Activated CD8-positive, alpha-beta memory T cell treated with anti-CD3 and anti-CD28 coated beads, Interleukin-2, amount 50 U/mL, for 4 hours (primary cell): ENCODE results near the gene OR8B2.
"Not testable (repeated sequence)": the region's sequence is repeated elsewhere in the genome, so short reads cannot be mapped to it uniquely, and the experiment has no call there.

ENCODE experiments used
- DNase-seq: peaks from one replicate; pipeline ENCODE4 v3.0.0-alpha.2; 2020

Gene OR8B2, protein sequence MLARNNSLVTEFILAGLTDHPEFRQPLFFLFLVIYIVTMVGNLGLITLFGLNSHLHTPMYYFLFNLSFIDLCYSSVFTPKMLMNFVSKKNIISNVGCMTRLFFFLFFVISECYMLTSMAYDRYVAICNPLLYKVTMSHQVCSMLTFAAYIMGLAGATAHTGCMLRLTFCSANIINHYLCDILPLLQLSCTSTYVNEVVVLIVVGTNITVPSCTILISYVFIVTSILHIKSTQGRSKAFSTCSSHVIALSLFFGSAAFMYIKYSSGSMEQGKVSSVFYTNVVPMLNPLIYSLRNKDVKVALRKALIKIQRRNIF

DNA sequence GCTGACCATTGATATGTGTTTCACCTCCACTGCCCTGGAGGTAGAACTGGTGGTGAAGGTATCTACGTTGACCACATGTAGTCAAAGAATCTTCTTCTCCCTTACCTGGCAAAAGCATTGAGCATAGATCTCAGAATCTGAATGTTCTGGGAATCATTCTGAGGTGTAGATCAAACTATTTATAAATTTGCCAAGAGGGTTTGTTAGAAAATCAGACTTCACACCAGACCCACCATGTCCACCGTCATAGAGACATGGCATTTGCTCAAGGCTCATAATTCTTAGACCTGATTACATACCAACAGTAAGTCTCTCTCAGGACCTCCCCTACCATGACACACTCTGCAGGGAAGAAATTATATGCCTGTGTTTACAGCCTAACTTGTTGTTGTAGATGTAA is at the start of gene OR8B2:
Gene OR8B2 (minus strand): TSS at position 101 of the 400 bp plus-strand sequence. CDS start 1,156 bp downstream, outside the sequence.
- DNase-seq: no peak

DNA sequence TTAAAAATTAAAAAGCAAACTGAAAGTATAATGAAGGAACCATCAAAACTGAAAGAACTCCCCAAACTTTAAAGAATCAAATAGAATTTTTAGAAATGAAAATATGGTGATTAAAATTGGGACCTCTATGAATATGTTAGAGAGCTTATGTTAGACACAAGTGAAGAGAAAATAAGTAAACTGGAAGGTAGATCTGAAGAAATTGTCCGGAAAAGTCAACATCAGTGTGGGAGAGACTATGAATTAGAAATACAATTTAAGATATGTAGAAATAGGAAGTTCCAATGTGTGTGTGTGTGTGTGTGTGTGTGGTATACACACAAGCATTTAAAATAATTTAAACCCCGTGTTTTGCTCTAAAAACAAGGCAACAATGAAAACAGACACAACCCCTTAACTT is 45.3 kb upstream of the OR8B2 start:
- DNase-seq: no peak

DNA sequence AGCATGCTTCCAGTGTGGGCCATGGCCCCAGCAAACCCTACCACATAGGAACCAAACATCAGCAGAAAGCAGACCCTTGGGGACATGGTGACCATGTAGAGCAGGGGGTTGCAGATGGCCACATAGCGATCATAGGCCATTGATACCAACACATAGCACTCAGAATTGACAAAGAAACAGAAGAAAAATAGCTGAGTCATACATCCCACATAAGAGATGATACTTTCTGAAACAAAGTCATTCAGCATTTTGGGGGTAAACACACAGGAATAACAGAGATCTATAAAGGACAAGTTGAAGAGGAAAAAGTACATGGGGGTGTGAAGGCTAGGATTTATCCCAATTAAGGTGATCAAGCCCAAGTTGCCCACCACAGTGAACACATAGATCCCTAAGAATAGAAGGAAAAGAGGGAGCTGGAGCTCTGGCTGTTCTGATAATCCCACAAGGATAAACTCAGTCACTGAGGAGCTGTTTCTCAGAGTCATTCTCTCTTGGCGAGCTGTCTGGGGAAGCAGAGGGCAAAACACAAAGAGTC is 40.2 kb upstream of the OR8B2 start, which contains the start of gene OR8B4:
Gene OR8B4 (minus strand): TSS at position 488 of the 538 bp plus-strand sequence. CDS start 0 bp downstream, at position 488.
- no peak for DNase-seq

DNA sequence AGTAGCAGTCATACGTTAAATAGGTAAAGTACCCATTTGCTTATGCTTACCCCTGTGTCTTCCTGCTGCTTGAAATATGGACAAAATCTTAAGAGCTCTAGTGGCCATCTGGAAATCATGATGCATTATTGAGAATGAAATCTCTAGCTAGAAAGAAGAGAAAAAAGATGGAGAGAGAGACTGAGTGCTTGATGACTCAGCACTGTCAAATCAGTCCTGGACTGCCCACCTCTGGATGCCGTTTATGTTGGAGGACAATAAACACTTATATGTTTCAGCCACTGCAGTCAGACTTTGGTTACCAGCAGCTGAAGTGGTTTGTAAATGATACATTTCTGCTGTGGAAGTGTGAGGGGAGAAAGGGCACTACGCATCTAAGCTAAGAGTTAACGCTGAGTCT is 36.7 kb upstream of the OR8B2 start:
- no peak for DNase-seq

DNA sequence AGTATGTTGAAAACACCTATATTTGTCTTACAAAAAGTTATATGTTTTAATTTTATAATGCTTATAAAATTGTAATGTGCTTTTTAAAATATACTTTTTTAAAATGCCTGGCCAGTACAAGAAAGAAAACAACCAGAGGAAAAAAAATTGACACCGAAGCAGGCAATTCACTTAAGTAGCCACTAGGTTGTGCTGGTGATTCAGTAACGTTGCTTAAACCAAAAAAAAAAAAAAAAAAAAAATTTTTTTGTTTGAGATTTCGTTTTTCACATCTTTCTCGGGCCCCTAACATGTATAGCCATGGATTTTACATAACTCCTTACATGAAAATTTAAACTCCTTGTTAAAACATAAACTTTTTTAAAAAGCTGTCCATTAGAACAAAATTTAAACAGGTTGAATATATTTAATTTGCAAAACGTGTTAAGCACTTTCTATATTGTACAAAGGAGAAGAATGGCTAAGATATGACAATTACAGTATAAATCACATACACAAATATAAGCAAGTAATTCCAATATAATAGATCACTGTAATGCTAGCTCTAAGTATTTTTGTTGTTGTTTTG is 31.1 kb upstream of the OR8B2 start:
- DNase-seq: no peak

DNA sequence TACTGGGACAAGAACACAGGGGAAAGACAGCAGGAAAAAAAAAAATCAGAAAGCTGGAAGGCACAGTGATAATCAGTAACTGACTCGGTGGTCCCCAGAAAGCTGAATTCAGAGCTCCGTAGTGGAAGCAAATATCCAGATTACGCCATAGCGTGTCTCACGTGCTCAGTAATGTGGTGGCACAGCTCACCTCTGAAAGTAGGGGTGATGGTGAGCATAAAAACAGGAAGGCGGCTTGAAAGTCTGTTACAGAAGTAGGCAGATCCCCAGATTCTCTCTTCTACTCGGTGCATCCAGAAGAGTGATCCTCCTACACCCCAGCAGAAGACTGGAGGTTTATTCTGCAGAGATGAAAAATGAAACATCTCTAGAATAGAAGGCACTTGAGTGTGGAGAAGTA is 25.6 kb upstream of the OR8B2 start:
- no peak for DNase-seq

DNA sequence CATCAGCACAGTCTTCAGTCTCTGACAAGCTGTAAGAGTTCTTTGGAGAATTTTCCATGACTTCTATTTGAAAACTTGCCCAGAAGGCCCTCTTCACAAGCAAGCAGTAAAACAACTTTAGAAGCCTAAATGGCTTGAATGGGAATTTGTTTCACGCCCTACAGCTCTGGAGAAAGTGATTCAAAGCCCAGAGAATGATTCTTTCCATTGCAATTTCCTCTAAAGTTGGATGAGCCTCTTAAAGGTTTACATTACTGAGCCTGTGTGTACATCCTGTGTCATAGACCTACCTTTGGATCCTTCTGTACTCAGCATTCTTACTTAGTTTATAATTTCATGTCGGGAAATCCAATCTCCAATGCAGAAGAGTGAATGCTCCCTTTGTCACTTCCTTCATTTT is 21.3 kb upstream of the OR8B2 start:
- no peak for DNase-seq

DNA sequence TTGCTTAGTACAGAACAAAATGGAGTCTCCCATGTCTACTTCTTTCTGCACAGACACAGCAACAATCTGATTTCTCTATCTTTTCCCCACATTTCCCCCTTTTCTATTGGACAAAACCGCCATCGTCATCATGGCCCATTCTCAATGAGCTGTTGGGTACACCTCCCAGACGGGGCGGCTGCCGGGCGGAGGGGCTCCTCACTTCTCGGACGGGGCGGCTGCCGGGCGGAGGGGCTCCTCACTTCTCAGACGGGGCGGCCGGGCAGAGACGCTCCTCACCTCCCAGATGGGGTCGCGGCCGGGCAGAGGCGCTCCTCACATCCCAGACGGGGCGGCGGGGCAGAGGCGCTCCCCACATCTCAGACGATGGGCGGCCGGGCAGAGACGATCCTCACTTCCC is 18.9 kb upstream of the OR8B2 start:
- not testable (repeated sequence) for DNase-seq

DNA sequence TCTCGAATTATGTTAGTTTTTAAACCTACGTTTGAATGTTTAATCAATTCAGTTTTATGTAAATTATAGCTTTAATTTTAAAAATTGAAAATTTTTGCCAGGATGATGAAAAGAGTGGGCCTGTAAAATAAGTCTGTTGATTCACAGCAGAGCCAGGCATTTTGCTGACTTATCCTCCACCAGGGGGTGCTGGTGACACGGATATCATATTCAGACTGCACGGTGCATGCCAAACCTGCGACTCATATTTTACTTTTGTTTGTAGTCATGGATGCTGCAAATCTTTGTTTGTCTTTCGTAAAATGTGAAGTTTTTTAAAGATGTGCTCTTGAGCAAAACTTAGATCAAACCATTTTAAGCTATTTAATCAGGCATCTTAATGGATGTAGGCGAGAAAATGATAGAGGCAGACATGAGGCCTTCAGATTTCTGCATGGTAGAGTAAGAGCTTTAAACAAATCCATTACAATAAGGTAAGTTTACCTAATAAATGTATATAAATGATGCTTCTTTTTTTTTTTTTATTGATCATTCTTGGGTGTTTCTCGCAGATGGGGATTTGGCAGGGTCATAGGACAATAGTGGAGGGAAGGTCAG is 18.1 kb upstream of the OR8B2 start:
- no peak for DNase-seq

DNA sequence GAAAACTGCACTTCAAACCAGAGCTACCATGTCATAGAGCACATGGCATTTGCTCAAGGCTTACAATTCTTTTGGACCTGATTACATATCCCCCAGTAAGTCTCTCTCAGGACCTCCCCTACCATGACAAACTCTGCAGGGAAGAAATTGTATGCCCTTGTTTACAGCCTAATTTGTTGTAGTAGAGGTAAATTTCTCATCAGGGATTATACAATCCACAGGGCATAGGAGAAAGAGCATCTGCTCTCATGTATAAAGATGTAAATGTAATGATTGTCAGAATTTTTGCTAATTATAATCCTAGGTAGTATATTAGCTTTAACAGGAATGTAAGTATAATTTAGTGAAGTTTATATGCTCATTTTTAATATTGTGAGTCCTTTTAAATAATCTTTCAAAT is 14.6 kb upstream of the OR8B2 start, which contains the start of gene OR8B3:
Gene OR8B3 (minus strand): TSS at position 101 of the 400 bp plus-strand sequence. CDS start 1,673 bp downstream, outside the sequence.
- no peak for DNase-seq

DNA sequence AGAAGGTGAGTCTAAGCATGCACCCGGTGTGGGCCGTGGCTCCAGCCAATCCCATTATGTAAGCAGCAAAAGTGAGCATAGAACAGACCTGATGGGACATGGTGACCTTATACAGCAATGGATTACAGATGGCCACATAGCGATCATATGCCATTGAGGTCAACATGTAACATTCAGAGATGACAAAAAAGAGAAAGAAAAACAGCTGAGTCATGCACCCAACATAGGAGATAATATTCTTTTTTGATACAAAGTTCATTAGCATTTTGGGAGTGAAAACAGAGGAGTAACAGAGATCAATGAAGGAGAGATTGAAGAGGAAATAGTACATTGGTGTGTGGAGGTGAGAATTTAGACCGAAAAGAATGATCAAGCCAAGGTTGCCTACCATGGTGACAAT is 12.5 kb upstream of the OR8B2 start:
- not testable (repeated sequence) for DNase-seq

DNA sequence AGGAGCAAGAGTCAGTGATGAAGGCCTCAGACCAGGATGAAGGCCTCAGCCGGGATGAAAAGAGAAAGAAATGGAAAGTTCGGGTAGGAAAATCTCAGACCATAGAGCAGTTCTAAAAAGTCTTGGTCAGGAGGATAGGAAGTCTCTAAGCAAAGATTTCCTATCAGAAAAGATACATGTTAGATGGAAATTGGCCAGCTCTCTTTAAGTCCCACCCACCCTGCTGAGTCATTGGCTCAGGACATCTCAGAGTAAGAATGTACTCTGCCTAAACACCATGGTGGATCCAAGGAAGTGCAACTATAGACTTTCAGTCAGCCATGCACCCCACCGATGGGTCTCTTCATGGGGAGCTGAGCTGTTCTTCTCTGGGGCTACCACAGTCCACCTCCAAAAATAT is 10.1 kb upstream of the OR8B2 start:
- no peak for DNase-seq

DNA sequence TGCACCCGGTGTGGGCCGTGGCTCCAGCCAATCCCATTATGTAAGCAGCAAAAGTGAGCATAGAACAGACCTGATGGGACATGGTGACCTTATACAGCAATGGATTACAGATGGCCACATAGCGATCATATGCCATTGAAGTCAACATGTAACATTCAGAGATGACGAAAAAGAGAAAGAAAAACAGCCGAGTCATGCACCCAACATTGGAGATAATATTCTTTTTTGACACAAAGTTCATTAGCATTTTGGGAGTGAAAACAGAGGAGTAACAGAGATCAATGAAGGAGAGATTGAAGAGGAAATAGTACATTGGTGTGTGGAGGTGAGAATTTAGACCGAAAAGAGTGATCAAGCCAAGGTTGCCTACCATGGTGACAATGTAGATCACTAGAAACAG is 1.4 kb downstream of the OR8B2 start:
- not testable (repeated sequence) for DNase-seq

DNA sequence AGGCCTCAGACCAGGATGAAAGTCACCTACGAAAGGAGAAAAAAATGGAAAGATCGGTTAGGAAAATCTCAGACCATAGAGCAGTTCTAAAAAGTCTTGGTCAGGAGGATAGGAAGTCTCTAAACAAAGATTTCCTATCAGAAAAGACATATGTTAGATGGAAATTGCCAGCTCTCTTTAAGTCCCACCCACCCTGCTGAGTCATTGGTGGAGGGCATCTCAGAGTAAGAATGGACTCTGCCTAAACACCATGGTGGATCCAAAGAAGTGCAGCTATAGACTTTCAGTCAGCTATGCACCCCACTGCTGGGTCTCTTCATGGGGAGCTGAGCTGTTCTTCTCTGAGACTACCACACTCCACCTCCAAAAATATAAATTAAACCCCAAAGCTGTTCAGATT is 3.7 kb downstream of the OR8B2 start:
- no peak for DNase-seq

DNA sequence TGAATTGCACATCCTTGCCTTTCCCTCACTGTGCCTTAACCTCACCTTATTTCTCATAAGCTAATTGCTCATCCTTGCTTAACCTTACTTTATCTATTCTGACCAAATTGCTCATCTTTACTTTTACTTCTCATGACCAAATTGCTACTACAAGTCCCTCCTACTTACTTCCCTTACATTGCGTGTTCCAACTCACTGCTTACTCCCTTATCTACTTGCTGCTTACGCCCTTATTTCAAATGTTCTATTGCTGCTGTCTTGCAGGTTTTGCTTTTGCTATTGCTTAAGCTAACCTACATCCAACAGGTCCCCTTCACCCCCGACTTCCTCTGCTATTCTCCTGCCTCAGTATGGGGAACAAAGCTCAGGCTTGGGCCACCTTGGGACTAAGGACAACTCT is 8.0 kb downstream of the OR8B2 start:
- no peak for DNase-seq

DNA sequence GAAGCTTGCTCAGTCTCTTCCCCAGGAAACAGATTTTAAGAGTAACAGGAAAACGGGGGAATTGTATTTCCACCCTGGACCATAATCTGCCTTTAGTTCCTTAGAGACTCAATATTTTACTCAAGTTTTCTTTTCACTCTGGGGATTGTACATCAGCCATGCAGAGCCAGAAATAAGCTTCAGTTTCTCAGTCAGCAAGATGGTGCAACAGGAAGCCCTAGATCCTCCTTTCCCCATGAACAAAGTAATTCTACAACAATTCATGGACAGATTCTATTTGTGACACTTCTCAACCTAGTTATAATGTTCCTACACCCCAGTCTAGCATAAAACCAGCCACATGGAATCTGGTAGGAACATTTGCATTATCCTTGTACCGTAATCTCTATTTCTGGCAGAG is 24.7 kb downstream of the OR8B2 start:
- no peak for DNase-seq

DNA sequence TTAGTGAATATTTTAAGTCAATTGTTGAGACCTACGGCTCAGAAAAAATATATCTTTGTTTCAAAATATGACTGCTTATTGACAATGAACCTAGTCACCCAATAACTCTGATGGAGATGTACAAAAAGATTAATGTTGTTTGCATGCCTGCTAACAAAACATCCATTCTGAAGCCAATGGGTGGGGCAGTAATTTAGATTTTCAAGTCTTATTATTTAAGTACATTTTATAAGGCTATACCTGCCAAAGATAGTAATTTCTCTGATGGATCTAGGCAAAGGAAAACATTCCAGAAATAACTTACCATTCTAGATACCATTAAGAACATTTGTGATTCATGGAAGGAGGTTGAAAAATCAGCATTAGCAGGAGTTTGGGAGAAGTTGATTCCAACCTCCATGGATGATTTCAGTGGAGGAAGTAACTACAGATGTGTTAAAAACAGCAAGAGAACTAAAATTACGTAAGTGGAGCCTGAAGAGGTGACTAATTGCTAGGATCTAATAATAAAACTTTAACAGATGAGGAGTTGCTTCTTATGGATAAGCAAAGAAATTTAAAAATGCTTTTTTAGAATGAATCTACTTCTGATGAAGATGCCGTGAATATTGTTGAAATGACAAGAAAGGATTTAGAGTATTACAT is 37.9 kb downstream of the OR8B2 start:
- DNase-seq: no peak

DNA sequence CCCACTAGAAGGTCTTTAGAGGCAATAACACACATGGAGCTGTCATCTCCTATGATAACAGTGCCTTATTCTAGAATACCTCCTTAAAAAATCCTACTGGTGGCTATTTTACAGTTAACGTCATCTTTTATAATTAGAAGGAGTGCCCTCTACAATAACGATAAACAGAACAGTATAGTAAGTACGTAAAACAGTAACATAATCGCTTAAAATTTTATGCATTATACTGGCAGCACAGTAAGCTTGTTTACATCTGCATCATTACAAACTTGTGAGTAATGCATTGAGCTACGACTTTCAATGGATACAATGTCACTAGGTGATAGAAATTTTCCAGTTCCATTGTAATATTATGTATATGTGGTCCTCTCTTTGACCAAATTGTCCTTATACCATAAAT is 40.0 kb downstream of the OR8B2 start:
- DNase-seq: no peak

DNA sequence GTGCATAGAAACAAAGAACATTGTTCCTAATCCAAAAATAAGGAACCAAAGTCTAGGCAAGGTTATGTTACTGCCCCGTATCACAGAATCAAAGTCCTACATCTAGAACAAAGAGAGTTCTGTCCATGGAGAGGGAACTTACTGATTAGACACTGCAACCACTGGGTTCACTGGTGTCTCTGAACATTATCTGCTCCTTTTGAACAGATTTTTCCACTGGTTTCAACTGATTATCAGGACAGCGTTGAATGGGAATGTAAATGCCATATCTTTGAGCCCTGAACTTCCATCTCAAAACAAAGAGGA is 44.2 kb downstream of the OR8B2 start:
- DNase-seq: no peak

DNA sequence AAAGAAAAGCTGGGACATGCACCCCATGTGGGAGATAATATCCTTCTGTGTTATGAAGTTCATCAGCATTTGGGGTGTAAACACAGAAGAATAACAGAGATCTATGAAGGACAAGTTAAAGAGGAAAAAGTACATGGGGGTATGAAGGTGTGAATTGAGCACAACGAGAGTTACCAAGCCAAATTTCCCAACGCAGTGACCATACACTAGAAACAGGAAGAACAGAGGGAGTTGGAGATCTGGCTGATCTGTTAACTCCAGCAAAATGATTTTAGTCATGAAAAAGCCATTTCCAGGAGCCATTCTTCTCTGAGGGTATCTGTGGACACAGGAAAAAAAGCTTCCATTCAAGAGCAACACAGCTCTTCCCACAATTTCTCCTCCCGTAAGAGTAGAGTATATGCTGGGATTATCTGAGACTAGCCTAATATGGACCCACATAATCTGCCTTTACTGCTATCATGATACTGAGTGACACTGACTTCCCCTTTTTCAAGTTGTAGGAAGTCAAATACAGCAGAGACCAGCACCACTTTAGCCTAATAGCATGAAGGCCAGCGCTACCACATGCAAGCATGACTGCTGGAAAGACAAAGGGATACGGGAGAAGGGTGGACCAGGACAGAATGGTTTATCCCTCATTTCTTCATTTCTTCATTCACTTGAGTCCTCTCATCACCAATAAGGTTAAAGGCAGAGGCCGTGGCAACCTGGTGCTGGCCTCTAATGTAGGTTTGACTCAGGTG is 44.7 kb downstream of the OR8B2 start:
- DNase-seq: no peak
